ENCODE results near the gene EMILIN1.

EMILIN1 gene

DNA sequence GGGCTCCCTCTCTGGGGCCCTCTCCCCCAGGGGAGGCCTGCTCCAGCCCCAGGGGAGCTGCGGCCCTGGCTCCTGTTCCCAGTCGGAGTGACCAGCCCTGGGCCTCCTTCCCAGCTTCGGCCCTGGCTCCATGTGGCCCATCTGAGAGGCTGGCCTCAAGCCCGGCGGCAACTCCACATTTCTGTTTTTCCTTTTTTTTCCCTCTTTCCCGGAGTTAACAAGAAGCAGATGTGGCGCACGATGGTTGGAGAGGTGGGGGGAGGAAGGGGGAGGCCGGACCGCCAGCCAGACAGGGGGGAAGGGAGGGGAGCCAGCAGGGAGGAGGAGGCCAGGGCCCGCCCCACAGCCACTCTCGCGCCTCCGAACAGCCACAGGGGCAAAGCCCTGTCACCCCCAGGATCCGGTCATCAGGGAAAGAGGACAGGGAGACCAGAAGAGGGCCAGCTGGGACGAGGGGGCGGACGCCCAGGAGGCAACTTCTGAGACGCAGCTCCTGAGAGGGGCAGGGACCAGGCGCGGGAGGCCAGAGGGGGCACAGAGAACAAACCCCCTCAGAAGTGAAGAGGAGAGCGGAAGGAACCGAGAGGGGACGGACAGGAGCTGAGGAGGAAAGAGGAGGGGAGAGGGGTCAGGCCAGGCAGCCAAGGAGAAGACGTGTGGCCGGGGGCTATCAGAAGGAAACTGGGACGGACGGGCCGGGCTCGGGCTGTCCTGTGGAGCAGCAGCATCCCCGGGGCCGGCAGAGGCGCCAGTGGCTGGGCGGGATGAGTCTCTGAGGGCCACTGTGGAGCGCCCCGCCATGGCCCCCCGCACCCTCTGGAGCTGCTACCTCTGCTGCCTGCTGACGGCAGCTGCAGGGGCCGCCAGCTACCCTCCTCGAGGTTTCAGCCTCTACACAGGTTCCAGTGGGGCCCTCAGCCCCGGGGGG, at the start of gene EMILIN1:
Gene EMILIN1, plus strand, starts transcription at position 349 of the 928 bp plus-strand sequence. Its CDS starts 451 bp downstream, at position 800.
- no peak for DNase-seq

DNA sequence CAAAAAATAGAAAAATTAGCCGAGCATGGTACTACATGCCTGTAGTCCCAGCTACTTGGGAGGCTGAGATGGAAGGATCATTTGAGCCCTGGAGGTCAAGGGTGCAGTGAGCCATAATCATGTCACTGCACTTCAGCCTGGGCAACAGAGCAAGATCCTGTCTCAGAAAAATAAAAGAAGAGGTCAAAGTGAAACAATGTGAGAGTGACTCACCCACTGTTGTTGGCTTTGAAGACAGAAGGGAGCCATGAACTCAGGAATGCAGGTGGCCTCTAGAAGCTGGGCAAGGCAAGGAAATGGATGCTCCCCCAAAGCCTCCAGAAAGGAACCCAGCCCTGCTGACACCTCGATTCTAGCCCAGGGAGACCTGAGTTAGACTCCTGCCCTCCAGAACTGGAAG, 49.4 kb upstream of the EMILIN1 start:
- no peak for DNase-seq

DNA sequence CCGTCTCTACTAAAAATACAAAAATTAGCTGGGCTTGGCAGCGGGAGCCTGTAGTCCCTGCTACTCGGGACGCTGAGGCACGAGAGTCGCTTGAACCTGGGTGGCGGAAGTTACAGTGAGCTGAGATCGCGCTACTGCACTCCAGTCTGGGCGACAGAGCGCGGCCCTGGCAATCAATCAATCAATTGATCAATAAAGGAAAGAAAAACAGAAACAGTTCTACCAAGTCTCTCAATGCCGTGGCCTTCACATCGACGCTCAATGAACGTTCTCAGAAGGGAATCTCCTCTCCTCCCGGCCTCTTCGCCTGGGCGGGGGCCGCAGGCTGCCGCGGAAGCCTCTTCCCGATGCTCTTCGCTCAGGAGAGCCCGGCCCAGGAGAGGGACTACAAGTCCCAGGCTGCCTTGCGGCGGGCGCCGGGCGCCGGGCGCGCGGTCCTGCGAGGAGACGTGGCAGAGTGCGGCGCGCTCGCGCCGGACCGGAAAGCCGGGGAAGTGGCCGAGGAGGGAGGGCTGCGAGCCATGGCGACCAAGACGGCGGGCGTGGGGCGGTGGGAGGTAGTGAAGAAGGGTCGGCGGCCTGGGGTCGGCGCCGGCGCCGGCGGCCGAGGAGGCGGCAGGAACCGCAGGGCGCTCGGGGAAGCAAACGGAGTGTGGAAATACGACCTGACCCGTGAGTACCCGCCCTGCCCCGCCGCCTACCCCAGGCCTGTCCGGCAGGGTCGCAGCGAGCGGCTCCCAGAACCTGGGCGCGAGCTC, 45.7 kb upstream of the EMILIN1 start, which contains the start of gene TMEM214:
Gene TMEM214, plus strand, starts transcription at position 471 of the 758 bp plus-strand sequence. Its CDS starts 51 bp downstream, at position 522.
- DNase-seq: peak; percentile 78 to 80

DNA sequence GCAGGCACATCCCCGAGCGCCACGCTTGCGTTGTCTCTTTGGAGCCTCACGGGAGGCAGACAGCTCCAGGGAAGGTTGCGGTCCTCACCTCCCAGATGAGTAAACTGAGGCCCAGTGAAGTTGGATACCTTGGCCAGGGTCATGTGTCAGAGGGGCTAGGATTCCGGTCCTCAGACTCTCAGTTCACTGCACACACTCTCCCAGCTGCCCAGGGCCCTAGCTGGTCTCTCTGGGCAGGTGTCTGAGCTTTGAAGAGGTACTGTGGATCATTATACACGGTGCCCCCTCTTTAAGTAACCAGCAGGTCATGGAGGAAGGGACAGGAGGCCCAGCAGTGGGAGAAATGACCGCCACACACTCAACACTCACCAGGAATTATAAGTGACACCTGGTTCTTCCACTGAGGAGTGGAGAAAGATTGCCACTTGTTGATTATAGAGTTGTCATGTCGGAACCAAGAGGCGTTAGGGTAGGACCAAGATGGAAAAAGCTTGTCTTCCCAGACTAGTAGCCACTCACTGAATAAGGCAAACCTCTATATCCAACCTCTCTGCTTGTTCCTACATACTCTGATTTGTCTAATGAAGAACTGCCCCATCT, 45.1 kb upstream of the EMILIN1 start:
- no peak for DNase-seq

DNA sequence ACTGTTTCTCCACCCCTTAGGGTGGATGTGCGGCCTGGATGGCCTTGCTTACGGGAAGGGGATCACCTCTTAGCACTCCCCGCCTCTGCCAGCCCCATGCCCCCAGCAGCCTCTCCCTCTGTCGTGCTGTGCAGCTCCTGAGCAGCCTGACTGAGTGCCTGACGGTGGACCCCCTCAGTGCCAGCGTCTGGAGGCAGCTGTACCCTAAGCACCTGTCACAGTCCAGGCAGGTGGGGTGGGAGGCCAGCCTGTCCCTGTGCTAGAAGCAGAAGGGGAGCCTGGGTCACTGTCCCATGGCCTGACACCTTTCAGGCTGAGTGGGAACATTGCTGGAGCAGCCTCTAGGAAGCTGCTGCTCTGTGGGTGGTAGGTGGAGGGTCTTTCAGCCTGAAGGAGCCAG, 40.4 kb upstream of the EMILIN1 start:
- DNase-seq: no peak

DNA sequence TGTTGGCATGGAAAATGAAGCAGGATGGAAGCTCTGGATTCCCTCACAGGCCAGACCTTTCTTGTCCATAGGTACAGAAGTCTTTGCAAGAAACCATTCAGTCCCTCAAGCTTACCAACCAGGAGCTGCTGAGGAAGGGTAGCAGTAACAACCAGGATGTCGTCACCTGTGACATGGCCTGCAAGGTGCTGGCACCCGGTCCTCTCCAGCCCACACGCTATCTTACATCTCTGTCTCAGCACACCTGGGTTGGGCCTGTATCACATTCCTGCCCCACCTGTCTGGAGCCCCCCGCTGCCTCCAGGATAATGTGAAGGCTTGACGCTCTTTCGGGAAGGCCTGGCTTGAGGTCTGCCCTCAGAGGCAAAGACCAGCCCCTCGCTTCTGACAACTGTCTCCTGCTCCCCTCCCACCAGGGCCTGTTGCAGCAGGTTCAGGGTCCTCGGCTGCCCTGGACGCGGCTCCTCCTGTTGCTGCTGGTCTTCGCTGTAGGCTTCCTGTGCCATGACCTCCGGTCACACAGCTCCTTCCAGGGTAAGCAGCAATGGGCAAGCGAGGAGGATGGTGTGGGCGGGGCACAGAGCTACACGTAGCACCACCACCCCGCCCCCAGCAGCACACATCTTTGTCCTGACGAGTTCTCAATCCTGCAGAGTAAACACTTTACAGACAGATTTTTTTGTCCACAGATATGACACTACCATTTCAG, 39.6 kb upstream of the EMILIN1 start:
- DNase-seq: no peak

DNA sequence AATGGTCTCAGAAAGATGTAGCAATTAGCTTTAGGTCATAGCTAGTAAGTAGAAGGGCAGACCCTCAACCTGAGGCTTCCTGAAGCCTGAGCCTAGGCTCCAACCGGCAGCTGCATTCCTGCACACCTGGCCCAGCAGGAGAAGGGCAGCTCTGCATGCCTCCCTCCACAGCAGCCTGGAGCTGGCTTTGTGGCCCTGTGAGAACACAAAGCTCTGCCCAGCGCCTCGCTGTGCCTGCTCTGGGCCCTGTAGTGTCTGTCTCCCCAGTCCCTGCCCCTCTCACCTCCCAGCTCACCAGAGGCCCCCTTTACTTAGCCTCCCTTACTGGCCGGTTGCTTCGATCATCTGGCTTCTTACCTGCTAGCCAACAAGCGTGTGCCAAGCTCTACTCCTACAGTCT, 39.0 kb upstream of the EMILIN1 start:
- no peak for DNase-seq

DNA sequence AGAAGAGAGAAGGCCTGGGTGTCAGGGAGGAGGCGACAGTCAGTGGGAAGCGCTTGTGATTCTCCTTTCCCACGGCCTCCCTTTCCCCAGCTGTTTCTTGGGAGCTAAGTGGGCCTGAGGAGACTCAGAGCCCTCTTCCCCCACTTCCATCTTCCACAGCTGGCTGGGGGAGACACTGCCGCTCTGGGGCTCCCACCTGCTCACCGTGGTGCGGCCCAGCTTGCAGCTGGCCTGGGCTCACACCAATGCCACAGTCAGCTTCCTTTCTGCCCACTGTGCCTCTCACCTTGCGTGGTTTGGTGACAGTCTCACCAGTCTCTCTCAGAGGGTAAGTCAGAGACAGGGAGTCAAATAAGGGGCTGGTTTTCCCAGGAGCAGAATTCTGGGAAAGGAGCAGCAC, 38.5 kb upstream of the EMILIN1 start:
- DNase-seq: no peak

DNA sequence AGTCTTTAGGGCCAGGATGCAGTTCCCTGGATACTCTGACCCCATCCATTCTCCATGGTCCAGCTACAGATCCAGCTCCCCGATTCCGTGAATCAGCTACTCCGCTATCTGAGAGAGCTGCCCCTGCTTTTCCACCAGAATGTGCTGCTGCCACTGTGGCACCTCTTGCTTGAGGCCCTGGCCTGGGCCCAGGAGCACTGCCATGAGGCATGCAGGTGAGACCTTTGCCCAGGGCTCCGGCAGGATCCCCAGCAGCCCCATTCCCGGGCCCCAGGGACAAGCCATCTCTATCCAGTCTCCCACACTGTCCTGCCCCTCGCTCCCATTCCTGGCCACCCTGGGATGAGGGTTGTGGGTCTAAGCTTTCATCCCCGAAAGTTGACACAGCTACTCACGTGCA, 38.1 kb upstream of the EMILIN1 start:
- no peak for DNase-seq

DNA sequence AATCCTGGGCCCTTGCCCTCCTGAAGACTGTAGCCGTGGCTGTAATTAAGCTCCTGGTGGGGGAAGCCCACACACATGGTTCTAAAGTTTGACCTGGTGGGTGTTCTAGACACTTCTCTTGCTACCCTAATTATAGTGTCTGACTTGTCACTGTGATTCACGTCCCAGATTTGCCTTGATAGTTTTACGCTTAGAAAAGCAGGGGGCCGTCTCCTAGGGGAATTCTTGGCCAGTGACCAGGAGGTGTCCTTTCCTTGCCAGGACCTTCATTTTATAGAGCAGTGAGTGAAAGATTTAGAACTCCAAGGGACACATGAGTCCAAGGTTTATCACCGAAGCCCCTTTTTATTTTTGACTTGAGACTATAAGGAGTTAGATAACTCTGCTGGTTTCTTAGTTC, 36.7 kb upstream of the EMILIN1 start:
- DNase-seq: no peak

DNA sequence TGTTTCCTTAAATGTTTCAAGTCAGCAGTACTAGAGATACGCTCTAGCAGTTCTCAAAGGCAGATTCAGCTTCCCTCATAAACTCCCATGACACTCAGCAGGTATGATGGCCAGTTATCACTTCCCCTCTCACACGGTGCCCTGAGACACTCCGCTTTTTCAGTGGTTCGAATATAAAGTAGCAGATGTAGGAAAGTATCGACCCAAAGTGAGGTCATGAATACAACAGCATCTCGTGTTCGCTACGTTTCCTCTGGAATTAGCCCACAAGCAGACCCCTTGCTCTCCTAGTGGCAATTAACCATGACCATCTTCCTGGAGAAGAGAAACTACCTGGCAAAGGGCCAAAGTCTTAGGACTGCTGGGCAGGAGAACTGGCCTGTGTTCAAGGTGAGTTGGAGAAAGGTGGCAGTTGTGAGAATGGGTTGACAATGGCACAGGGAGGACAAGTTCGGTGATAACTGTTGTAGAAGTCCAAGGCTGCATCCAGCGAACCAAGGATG, 36.2 kb upstream of the EMILIN1 start:
- no peak for DNase-seq

DNA sequence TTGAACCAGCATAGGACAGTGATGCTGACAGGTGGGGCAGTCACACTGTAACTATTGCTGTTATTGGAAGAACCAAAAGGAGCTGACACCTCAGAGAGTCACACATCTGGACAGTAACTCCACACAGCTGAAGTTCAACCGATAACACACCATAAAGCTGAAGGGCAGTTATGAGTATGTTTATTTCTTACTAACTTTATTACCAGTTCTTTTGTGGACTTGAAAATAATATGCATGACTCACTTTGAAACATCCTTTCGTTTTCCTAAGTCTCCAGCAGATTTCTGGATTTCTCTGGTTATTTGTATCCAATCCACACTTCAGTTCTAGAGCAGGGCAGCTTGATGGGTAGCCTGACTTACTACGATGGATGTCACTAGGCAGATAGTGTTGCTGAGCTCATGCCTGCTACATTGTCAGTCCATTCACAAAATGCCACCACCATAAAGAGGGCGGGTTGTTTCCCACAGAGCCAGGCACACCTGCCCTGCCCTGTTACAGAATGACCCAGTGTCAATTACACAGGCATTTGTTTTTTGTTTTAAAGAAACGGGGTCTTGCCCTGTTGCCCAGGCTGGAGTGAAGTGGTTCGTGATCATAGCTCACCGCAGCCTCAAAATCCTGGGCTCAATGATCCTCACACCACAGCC, 35.3 kb upstream of the EMILIN1 start:
- DNase-seq: no peak

DNA sequence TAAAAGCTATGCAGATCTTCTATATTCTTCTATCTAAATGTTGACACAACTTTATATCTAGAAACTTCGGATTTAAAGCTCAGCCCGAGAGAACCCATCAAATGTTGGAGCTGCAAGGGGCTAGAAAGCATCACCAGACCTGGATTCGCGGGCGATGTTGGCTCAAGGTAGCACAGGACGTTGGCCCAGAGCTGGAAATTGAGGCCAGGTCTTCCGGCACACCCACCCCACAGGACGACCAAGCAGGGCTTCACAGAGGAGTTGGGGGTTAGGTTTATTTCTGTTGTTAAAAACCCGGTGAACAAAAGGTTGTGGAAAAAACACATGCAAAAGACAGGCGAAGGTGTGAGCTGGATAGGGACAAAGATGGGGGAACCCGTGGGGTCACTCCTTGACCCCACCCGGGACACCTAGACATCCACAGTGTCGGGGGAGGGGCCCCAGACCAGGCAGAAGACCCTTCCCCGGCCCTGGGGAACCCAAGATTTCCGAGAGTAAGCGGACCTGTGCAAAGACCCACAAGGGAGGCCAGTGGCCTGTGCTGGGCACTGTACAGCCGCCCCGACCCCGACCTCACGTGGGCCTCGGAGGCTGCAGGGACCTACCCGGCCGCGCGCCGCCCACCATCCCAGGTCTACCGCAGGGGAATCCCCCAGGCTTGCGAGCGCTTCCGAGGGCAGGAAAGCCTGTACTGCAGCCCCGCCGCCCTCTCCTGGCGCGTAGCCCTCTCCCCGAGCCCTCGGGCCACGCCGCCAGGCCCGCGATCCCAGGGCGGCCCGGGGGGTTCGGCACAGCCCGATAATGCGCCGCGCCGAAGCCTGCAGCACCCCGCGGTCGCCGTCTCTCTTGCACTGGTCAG, 28.8 kb upstream of the EMILIN1 start:
- DNase-seq: peak; percentile 70 to 71

DNA sequence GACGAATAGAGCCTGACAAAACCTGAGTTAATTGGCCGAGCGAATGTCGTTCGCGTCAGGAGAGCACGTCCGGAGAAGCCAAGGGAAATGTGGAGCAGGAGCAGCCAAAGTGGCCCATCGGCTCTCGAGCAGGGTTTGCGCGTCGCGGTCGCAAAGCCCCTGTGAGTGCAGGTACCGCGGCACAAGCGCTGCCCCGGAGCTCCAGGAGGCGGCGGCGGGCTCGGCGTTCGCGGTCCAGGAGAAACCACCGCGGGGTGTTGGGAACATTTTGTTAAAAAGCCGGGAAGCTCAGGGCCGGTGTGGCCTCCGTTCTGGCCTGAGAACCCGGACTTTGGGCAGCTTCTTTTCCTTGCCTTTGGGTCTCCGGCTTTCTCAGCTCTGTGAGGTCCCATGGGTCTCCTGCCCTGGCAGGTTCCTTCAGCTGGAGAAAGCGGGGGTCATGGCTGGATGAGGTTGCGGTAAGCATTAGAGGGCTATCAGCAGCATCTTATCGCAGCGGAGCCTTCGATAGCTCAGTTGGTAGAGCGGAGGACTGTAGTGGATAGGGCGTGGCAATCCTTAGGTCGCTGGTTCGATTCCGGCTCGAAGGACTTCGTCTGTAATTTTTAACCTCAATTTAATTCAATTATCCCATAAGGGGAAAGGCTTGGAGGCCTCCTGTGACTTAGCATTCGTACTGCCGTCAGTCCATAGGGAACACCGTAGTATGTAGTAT, 28.0 kb upstream of the EMILIN1 start:
- peak; percentile 86 to 87 for DNase-seq

DNA sequence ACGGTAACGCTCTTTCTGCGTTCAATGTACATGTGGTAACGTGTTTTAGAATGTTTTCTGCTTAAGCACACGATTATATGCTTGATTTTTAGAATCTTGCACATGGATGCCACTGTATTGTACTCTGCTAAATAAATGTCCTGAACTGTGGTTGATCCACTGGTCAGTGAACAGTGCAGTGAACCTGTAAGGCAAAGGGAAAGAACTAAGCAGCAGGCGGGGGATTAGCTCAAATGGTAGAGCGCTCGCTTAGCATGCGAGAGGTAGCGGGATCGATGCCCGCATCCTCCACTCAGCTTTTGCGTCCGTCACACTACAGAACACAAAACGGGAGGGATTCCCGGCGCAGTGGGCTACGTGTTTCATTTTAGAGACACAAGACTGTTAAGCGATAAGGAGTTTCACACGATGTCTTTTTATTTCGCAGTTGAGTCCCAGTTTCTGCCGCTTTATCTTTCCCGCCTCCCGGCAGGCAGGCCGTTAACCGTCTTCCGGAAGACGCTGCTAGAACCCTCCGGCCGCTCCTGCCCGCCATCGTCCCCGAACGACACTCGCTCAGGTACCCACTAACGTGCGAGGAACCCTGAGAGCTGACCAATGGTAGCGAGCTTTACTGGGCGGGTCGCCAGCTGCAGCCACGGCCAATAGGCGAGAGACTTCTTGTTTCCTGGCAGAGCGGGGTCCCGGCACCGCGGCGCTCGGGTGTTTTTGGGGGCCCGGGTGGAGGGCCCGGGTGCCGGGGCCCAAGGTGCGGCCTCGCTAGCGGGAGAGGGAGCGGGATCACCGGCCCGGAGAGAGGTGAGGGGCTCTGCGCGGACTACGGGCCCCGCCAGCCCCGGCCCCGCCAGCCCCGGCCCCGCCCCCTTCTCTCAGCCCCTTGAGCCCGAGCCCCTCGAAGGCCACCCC, 27.2 kb upstream of the EMILIN1 start, which contains the start of gene AGBL5:
Gene AGBL5, plus strand, starts transcription at position 673 of the 906 bp plus-strand sequence. CDS start 1,291 bp downstream, outside the sequence.
- peak; percentile 91 to 95 for DNase-seq

DNA sequence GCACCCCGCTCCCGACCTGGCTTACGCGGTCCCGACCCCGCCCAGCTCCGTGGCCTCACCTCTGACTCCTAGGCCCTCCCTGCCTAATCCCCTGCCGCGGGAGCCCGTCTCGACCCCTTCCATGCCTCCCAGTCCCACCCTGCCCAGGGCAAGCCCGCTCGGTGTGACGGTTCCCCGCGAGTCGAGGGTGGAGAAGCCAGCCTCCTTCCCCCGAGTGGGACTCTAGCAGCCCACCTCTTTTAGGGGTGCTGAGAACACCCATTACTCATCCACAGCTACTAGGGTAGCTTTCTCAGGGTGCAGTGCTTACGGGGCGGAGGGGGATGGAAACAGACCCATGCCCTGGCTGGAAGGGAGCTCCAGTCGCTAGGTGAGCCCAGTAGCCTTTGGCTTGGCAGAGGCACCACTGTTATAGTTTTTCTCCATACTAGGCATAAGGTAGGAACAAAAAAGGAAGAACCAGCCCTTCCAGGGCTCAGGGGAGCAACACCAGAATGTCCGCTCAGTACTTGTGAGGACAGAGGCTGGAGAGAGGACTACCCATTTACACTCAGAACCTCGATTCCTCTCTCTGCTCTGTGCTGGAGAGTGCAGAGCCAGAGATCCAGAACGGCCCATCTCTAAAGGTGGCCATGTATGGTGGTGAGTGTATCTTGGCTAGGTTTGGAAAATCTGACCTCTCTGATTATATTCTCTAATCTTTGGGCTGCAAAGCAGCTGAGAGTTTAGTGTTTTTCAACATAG, 26.3 kb upstream of the EMILIN1 start:
- DNase-seq: no peak

DNA sequence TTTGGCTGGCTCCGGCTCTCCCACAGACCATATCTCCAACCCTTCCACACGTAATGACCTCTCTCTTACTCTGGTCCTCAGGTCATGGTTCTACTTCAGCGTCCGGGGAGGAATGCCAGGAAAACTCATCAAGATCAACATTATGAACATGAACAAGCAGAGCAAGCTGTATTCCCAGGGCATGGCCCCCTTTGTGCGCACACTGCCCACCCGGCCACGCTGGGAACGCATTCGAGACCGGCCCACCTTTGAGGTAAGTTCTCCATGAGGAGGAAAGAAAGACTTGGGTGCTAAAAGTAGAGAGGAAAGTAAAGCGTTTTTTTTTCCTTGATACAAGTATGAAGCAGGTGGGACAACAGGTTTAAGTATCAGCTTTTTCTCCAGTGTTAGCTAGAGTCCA, 25.1 kb upstream of the EMILIN1 start:
- no peak for DNase-seq

DNA sequence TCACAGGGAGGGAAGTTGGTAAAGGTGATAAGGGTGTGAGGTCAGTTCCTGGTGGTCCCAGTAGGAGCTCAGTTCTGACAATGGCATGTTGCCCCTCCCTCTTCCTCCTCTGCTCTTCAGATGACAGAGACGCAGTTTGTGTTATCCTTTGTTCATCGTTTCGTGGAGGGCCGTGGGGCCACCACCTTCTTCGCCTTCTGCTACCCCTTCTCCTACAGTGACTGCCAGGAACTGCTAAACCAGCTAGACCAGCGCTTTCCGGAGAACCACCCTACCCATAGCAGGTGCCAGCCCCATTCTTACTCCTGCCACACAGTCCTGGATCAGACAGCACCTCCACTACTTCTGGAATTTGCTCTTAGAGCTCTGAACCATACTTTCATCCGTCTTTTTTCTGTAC, 24.6 kb upstream of the EMILIN1 start:
- DNase-seq: no peak

Data from stimulated activated CD4-positive, alpha-beta T cell treated with anti-CD3 and anti-CD28 coated beads, Interleukin-4, amount 100 ng/mL, for 4 hours (primary cell).